Non-pigmented ciliary epithelial cell (primary cell): ENCODE results near the gene BLVRA.
"Not testable (repeated sequence)": the region's sequence is repeated elsewhere in the genome, so short reads cannot be mapped to it uniquely, and the experiment has no call there.

Experiments
- DNase-seq: peaks from one replicate; pipeline ENCODE4 v3.0.0-alpha.2; 2010; ENCODE audit warnings: low read depth

BLVRA gene

GRCh38 chr7:43769791-43770465 is 11.4 kb downstream of the BLVRA start:
- DNase-seq, result no peak

- DNase-seq, result no peak
Measured at GRCh38 chr7:43771128-43771527, 12.6 kb downstream of the BLVRA start.

- no peak for DNase-seq
Measured at GRCh38 chr7:43771573-43771972, 13.1 kb downstream of the BLVRA start.

GRCh38 chr7:43773268-43773667 is 14.8 kb downstream of the BLVRA start:
- DNase-seq, result not testable (repeated sequence)

GRCh38 chr7:43775255-43775654 is 16.8 kb downstream of the BLVRA start:
- not testable (repeated sequence) for DNase-seq

- DNase-seq, result not testable (repeated sequence)
Measured at GRCh38 chr7:43778293-43779044, 20.0 kb downstream of the BLVRA start.

GRCh38 chr7:43779045-43779812 is 20.7 kb downstream of the BLVRA start:
- DNase-seq, result no peak

GRCh38 chr7:43781726-43782607 is 23.5 kb downstream of the BLVRA start:
- no peak for DNase-seq

DNA sequence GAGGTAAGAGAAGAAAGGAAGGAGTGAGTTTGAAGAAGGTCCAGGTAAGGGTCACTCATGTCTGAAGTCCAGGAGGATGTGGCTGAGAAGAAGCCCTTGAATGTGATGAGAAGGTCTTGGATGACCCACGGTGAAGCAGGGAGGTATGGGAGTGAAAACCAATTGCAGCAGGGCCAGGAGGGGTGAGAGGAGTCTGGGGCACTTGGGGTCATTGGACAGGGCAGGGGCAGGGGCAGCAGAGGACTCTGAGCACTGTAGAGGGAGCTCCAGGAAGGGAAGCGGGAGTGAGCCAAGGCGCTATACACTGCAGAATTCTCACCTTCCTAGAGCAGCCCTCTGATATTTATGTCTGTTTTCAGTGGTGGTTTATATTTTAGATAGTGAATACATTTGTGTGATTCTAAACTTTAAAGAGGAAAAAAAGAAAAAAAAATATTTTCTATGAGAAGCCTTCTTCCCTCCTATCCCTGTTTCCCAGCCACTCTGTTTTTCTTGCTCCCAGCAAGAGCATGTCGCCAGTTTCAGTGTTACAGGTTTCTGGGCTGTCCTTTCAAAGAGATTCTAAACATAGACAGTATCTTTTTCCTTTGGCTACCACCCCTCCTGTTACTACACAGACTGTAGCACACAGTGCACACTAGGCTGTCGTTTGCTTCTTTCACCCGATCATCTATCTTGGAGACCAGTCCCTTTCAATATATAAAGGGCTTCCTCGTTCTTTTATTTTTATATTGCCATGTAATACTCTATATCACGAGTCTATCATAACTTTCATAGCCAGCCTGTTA is 24.5 kb downstream of the BLVRA start:
- DNase-seq, result no peak

DNA sequence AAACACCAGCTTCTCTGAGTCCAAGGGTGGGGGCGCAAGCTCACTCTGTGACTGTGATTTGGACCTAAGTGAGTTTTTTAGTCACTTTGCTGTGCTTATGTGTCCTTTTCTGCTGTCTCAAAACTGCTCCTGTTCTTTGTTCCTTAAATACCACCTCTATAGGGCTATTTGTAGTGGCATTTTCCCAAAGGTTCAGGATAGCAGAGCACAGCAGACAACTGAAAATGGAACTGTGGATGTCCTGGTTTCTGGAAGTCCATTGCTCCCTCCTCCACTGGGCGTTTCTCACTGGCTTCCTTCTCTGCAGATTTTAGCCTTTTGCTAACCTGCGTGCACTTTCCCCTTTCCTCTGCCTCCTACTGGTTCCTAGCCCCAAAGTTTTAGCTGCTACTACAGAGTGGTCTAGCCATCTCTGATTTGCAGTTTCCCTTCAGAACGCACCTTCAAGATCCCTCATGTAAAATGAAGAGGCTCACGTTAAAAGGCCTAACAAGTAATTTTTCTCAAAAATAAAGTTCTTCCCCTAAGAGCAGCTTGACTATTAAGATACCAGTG is 25.6 kb downstream of the BLVRA start:
- DNase-seq, result no peak

GRCh38 chr7:43784585-43785087 is 26.2 kb downstream of the BLVRA start:
- not testable (repeated sequence) for DNase-seq

- peak; percentile 84 for DNase-seq
Measured at GRCh38 chr7:43785420-43785819, 26.9 kb downstream of the BLVRA start.

GRCh38 chr7:43787771-43788170 is 29.3 kb downstream of the BLVRA start:
- DNase-seq, result no peak

GRCh38 chr7:43790006-43790405 is 31.5 kb downstream of the BLVRA start:
- no peak for DNase-seq

- no peak for DNase-seq
Measured at GRCh38 chr7:43790834-43791233, 32.4 kb downstream of the BLVRA start.

GRCh38 chr7:43791665-43792064 is 33.2 kb downstream of the BLVRA start:
- no peak for DNase-seq

DNA sequence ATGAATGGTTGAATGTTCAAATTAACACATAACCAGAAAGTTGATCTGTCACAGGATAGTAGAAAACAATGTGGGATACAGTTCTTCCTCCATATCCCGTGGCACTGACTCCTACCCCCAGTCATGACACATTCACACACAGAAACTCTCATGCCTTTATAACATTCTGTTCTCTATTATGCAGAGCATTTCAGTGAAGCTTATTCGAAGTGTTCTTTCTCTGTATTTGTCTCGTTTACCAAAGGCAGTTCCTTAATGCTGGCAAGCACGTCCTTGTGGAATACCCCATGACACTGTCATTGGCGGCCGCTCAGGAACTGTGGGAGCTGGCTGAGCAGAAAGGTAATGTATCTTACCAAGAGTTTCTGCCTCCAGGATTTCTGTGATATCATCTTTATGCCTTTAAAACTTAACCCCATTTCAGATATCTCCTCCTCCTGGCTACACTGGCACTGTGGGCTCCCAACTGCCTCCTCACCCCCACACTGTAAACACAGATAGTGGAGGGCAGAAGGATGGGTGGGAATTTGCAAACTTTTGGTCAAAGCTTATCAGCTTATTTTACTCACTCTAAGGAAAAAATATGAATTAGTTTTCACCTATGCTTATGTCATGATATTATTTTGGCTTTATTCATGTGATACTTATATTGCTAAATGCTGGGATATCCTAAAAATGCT is 34.1 kb downstream of the BLVRA start:
- DNase-seq, result no peak

DNA sequence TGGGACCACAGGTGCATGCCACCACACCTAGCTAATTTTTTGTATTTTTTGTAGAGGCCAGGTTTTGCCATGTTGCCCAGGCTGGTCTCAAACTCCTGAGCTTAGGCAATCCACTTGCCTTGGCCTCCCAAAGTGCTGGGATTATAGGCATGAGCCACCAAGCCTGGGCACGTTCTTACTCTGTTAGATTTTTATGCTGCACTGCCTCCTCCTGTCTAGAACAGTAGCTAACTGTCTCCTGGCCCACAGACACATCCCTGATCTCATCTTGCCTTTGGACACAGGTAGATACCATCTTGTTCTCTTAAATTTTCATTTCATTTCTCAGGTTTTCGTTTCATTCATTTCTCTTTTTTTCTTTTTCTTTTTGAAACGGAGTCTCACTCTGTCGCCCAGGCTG is 41.1 kb downstream of the BLVRA start:
- DNase-seq, result no peak

- DNase-seq, result no peak
Measured at GRCh38 chr7:43803865-43804264, 45.4 kb downstream of the BLVRA start.

- DNase-seq, result no peak
Measured at GRCh38 chr7:43808410-43808809, 49.9 kb downstream of the BLVRA start.
